Epithelial cell of esophagus (primary cell): ENCODE data around the gene PTPRK.

Experiments used
- DNase-seq: peaks from one replicate; pipeline ENCODE4 v3.0.0; 2010; ENCODE audit warnings: low read depth
- H3K4me3 ChIP-seq: 2 replicates; pipeline ENCODE4 v1.5.1; 2011; ENCODE audit warnings: mild to moderate bottlenecking, low read length, control low read depth
- TF ChIP-seq, protein P1 (sequence below): IDR thresholded peaks from 2 replicates; pipeline ENCODE4 v1.5.1; 2011; ENCODE audit warnings: low read depth, mild to moderate bottlenecking, low read length, control low read depth, inconsistent platforms; ENCODE audit not compliant: insufficient read depth; ENCODE audit errors: missing control alignments

The PTPRK gene

DNA sequence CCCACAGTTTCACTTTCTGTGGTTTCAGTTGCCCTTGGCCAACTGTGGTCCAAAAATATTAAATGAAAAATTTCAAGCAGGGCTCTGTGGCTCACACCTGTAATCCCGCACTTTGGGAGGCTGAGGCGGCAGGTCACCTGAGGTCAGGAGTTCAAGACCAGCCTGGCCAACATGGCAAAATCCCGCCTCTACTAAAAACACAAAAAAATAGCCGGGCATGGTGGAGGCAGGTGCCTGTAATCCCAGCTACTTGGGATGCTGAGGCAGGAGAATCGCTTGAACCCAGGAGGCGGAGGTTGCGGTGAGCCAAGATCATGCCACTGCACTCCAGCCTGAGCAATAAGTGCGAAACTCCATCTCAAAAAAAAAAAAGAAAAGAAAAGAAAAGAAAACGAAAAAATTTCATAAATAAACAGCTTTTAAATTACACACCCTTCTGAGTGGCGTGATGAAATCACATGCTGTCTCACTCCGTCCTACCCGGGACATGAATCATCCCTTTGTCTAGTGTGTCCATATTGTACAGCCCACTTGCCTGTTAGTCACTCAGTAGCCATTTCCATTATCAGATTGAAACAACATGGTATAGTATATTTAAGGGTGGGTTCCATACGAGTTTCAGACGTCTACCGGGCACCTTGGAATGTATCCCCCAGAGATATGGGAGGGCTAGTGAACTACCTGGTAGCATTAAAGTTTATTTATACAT lies 11.7 kb downstream of the PTPRK start:
- peak; percentile 96 for DNase-seq
- H3K4me3 ChIP-seq, result no peak overlapping the region
- TF ChIP-seq, protein P1, sequence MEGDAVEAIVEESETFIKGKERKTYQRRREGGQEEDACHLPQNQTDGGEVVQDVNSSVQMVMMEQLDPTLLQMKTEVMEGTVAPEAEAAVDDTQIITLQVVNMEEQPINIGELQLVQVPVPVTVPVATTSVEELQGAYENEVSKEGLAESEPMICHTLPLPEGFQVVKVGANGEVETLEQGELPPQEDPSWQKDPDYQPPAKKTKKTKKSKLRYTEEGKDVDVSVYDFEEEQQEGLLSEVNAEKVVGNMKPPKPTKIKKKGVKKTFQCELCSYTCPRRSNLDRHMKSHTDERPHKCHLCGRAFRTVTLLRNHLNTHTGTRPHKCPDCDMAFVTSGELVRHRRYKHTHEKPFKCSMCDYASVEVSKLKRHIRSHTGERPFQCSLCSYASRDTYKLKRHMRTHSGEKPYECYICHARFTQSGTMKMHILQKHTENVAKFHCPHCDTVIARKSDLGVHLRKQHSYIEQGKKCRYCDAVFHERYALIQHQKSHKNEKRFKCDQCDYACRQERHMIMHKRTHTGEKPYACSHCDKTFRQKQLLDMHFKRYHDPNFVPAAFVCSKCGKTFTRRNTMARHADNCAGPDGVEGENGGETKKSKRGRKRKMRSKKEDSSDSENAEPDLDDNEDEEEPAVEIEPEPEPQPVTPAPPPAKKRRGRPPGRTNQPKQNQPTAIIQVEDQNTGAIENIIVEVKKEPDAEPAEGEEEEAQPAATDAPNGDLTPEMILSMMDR, result no peak

DNA sequence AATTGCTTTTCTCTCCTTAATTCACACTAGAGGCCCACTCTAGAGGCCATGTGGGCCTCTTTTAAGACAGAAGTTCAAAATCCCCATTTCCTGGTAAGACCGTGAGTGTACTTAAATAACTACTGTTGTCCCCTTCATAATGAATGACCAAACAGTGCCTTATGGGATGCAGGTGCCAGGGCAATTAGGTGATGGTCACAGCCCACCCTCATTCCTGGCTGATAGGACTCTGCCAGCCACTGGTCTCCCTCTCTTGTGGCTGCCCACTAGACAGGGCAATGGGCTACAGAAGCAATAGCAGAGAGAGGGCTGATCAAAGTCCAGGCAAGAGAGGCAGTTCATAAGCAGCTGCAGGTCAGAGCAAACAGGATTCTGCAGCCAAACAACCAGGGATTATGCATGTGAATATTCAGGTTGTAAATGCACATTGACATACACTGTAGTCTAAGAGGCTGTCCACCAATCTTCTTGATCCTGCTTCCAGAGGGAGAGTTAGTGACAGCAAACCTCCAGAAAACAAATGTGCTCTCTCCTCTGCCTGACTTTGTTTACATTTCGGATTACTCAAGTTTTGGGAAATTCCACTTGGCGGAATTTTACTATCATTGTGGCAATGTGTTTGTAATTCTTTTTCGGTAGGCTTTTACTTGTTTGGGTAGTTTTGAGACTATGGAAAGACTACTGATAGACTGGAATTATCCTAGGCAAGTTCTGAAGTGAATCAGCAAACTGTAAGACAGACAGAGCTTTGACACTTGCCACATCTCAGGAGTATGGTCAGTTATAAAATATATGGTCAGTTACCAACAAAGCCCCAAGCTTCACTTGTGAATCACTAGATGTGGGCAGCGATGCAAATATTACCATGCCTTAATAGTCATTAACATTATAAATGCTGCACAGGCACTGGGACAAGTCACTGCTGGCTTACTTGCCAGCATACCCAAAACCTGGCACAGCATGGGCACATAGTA lies 12.8 kb downstream of the PTPRK start:
- TF ChIP-seq, protein P1, result no peak
- DNase-seq, result peak; percentile 61
- no peak overlapping the region for H3K4me3 ChIP-seq

DNA sequence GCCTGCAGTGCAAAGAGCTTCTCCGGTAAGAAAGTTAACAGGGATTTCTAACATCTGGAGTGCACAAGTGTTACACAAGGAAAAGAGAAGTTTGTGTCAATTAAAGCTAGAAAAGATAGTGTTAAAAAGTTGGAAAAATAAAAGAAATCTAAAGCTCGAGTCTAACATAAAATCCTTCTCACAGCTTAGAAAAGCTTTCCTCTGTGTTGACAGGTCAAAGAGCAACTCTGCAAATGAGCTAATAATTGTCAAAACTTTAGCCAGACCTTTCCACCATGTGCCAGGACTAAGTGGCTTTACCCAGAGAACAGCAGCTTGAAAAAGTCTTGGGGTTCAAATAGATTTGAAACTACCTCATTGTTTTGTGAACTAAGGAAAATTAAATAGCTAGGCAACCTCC lies 14.8 kb downstream of the PTPRK start:
- H3K4me3 ChIP-seq, result no peak overlapping the region
- TF ChIP-seq, protein P1, result no peak
- no peak for DNase-seq

DNA sequence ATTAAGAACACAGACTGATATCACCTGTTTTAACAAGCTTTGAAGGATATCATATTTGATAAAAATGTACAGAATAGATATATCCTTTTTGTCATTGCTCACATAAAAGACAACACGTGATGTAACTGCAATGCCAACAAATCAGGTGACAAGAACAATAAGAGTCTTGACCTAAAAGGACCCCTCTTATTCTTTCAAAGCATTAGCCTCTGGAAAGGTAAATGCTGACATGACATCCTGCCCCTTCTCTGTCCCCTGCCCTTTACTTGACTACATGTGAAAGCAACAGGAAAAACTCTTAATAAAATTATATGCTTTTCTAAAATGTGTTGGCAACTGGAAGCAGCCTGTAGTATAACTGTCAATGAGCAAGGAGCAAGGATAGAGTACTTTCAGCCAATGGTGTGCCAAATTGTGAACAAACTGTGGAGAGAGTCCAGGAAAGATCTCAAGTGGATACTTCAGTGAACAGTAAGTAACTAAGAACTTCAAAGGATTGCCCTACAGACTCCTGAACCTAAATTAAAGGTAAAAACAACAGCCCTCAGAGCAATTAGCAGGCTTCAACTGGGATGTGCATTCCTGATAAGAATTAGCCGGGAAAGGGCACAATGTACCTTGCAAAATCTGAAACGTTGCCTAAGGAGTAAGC lies 16.3 kb downstream of the PTPRK start:
- H3K4me3 ChIP-seq, result no peak overlapping the region
- no peak for DNase-seq
- TF ChIP-seq, protein P1, result no peak

DNA sequence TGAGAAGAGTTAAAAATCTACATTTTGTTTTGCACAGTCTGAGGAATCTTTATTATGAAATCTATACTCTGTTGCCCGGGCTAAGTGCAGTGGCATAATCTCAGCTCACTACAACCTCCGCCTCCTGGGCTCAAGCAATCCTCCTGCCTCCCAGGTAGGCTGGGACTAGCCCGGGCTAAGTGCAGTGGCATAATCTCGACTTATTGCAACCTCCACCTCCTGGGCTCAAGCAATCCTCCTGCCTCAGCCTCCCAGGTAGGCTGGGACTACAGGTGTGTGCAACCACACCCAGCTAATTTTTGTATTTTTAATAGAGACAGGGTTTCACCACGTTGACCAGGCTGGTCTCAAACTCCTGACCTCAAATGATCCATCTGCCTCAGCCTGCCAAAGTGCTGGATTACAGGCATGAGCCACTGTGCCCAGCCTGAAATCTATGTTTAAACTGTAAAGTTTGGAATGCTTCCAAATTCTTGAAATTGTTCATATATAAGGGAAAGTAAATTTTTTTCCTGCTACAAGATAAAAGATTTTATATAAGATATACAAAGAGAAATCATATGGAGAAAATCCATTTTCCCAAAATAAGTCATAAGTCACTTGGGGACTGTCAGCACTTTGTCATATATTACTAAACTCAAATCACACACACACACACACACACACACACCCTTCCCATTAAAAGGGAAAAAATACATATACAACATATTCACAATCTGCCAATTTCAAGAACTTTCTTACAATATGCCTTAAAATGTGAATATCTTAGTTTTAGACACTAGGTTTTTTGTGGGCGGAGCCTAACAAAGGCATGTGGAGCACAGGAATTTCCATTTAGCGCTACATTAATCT lies 19.4 kb downstream of the PTPRK start:
- no peak for DNase-seq
- H3K4me3 ChIP-seq, result no peak overlapping the region
- TF ChIP-seq, protein P1, result no peak

DNA sequence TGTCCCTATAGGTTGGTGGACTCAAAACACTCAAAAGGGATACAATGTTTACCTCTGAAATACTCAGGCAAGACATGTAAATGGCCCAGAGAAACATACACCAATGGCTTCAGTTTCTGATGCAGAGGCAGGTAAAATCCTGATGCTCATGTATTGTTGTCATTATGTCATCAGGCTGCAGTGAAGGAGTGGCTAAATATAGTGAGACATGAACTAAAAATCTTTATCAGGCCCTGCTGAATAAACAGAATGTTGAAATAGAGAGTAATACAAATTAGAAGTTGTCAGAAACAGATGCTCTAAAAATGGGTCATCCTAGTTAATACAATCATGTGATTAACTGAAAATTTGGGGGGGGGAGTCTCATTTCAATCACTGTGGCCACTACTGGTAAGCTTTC lies 20.4 kb downstream of the PTPRK start:
- peak; percentile 80 for DNase-seq
- TF ChIP-seq, protein P1, result no peak
- H3K4me3 ChIP-seq, result no peak overlapping the region
